ENCODE results near the gene NRM.
"Not testable (repeated sequence)": the region's sequence is repeated elsewhere in the genome, so short reads cannot be mapped to it uniquely, and the experiment has no call there.

The NRM gene

GRCh38 chr6:30664994-30665767 lies 25.6 kb downstream of the NRM start:
- DNase-seq = no peak

GRCh38 chr6:30657922-30658321 lies 32.9 kb downstream of the NRM start:
- not testable (repeated sequence) for DNase-seq

- DNase-seq = no peak
Observed at GRCh38 chr6:30657454-30657853, 33.3 kb downstream of the NRM start.

- DNase-seq = no peak
Observed at GRCh38 chr6:30656513-30656912, 34.3 kb downstream of the NRM start.

- no peak for DNase-seq
Observed at GRCh38 chr6:30655743-30656094, 35.1 kb downstream of the NRM start.

GRCh38 chr6:30654798-30655742 lies 35.7 kb downstream of the NRM start:
- DNase-seq = no peak

GRCh38 chr6:30651143-30651542 lies 39.6 kb downstream of the NRM start:
- DNase-seq = no peak

GRCh38 chr6:30647242-30648116 lies 43.3 kb downstream of the NRM start:
- peak; percentile 86 for DNase-seq

- peak; percentile 94 for DNase-seq
Observed at GRCh38 chr6:30646450-30647241, 44.1 kb downstream of the NRM start, which contains the start of gene C6orf136. Gene C6orf136 (plus strand): TSS chr6:30647133. CDS start chr6:30647232, 99 bp downstream.

GRCh38 chr6:30645989-30646388 lies 44.8 kb downstream of the NRM start:
- no peak for DNase-seq

- no peak for DNase-seq
Observed at GRCh38 chr6:30644769-30645168, 46.0 kb downstream of the NRM start.

- no peak for DNase-seq
Observed at GRCh38 chr6:30643656-30644055, 47.1 kb downstream of the NRM start.

GRCh38 chr6:30641048-30641447 lies 49.7 kb downstream of the NRM start:
- no peak for DNase-seq

- DNase-seq = no peak
Observed at GRCh38 chr6:30640481-30640880, 50.3 kb downstream of the NRM start.
